Measurements from ENCODE around the gene SOX11. TPM values are rescaled to one million over a fixed set of nuclear protein-coding genes. Genes with fewer than 3 reads are reported as not detected.
"Not testable (repeated sequence)": the region's sequence is repeated elsewhere in the genome, so short reads cannot be mapped to it uniquely, and the experiment has no call there.

SOX11 gene
- total RNA-seq (2014; rRNA removed; shearing (Covaris generic)): not detected in 2 replicates
- polyA plus RNA-seq (2015; cell fraction: cytosol; rRNA removed): not detected in 2 replicates
- not detected in 2 replicates for polyA plus RNA-seq (2015; cell fraction: nucleus; rRNA removed)

- no peak for DNase-seq (ENCODE audit: low read depth)
Observed at GRCh38 chr2:5691985-5692529, at the start of gene SOX11. SOX11 (plus strand) TSS chr2:5692384; CDS start chr2:5692722, 338 bp downstream.

GRCh38 chr2:5652734-5653133 lies 39.5 kb upstream of the SOX11 start:
- DNase-seq (ENCODE audit: low read depth): not testable (repeated sequence)

- DNase-seq (ENCODE audit: low read depth): not testable (repeated sequence)
Observed at GRCh38 chr2:5653756-5654155, 38.4 kb upstream of the SOX11 start.

DNA sequence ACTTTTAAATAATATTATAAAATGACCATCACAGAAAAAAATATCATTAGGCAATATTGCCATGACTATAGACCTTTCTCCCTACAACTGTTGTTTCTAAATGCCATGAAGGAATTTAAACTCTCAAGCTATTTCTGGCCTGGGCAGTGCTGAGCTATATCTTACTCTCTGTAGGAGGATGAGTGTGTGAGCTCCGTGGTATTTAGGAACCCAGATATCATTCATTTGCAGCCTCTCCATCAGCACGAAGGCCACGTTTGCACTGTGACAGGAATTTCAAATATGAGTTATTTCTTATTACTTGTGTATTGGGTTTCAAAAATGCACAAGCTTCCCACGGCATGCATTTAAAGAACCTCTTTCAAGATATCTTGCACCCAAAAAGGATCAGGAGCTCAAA lies 35.0 kb upstream of the SOX11 start:
- no peak for DNase-seq (ENCODE audit: low read depth)

DNA sequence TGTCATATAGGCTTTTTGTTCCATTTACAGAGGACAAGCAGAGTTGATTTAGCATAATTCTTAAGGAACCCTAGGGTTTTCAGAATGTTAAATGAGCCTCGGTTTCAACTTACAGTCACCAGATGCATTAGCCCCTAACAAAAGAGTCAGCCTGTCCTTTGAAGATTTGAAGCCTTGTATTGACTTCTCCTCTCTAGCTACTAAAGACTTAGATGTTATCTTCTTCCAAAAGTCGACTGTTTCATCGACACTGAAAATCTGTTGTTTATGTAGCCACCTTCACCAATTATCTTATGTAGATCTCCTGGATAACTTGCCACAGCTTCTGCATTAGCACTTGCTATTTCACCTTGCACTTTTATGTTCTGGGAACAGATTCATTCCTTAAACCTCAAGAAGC lies 31.6 kb upstream of the SOX11 start:
- DNase-seq (ENCODE audit: low read depth): no peak

DNA sequence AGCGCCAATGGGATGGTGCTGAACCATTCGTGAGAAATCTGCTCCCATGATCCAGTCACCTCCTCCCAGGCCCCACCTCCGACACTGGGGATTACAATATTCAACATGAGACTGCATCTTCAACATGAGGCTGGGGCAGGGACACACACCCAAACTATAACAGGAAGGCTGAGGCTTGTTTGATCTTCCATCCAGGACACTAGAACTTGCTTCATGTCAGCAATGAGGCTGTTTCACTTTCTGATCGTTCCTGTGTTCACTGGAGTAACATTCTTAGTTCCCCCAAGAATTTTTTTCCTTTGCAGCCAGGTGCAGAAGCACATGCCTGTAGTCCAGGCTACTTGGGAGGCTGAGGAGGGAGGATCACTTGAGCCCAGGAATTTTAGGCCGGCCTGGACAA lies 30.8 kb upstream of the SOX11 start:
- DNase-seq (ENCODE audit: low read depth): no peak

GRCh38 chr2:5664278-5664681 lies 27.9 kb upstream of the SOX11 start:
- no peak for DNase-seq (ENCODE audit: low read depth)

- DNase-seq (ENCODE audit: low read depth): no peak
Observed at GRCh38 chr2:5665066-5665465, 27.1 kb upstream of the SOX11 start.

DNA sequence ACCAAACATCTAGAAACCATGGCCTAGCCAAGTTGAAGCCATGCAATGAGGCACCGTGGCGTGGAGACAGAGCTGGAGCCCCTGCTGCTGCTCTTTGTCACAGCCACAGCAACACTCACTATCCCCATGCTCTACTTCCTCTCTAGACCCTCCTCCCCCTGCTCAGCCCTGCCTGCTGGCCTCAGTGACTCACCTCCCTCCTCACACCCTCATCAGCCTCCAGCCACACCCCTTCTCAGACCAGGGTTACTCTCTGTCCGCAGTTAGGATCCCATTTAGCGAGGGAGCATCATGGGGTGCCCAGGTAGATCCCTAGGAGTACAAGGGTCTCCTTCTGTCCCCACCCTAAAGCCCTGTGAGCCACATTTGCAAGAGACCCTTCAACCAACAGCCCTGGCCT lies 25.4 kb upstream of the SOX11 start:
- peak; percentile 70 for DNase-seq (ENCODE audit: low read depth)

- not testable (repeated sequence) for DNase-seq (ENCODE audit: low read depth)
Observed at GRCh38 chr2:5667655-5668054, 24.5 kb upstream of the SOX11 start.

DNA sequence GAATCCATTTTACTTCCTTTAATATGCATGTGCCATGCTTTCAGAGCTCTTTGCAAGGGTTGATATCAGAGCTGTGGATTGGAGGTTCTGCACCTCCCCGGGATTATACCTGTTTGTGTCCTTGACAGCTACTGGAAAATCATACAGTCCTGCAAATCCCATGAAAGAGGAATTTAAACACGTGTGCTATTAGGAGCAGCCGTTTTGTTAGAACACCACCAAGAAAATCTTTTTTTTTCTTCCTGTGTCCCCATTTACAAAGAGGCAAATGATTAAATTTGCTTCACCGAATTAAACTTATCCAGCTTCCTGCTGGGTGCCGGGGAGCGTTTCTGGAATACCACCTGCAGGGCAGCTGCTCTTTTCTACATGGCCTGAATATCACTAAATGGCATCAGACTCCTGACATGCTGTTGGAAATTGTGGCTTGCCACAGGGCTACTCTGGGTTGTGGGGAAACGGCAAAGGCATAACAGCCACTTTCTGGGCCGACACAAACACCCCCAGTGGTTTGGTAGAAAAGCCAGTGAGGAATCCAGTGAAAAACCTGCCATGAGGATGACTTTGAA lies 23.4 kb upstream of the SOX11 start:
- no peak for DNase-seq (ENCODE audit: low read depth)

DNA sequence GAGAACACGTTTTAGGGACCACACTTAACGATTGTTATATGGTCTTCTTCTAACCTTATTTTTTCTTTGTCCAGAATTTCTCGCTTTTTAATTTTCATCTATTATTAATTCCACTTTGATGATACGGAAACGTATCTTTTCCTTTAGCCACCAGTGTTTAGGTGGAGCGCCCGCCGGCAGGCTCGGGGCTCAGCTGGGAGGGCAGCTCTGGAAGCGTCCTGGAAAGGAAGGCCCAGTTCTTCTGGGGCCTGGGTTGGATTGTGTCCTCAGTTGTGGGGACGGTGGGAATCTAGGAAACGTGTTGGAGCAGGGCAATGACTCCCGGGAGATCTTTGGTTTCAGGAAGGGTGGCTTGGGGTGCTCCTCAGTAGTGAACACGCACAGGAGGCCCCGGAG lies 19.4 kb upstream of the SOX11 start:
- DNase-seq (ENCODE audit: low read depth): no peak

DNA sequence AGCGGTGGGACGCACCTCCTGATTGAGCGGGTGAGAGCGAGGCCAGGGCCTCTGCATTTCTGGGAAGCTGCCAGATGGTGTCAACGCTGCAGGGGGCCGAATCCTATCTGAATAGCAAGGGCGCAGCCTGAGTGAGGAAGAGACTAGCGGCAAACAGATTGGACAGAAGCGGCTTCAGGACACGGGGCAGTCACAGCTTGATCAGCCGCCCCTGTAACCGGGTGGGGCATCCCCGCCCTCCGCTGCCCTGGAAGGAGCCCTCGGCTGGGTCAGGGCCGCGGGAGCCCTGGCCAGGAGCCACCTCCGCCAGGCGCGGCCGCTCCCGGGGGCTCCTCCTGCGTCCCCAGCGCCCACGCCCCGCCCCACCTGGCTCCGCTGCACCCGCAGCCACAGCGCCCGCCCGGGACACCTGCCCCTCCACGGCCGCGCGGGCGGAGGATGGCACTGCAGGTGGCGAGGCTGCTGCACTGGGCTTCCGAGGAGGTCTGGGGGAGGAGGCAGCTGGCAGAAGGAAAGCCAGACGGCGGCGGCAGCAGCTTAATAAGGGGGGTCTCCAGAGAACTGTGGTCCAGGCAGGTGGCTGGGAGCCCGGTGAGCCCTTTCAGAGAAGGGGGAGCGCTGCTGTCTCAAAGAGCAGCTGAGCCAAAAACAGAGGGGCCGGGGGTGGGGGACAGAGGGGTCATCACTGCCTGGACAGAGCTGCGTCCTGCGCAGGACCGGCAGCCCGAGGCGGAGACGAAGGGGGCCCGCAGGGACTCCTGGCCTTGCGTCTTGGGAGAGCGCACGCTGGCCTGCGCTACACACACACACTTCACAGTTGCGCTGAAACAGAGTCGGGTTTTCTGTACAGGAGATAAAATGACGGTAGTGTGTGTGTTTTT lies 18.8 kb upstream of the SOX11 start:
- DNase-seq (ENCODE audit: low read depth): no peak

- peak; percentile 13 for DNase-seq (ENCODE audit: low read depth)
Observed at GRCh38 chr2:5674026-5674340, 18.2 kb upstream of the SOX11 start.

GRCh38 chr2:5677133-5677532 lies 15.1 kb upstream of the SOX11 start:
- no peak for DNase-seq (ENCODE audit: low read depth)

- DNase-seq (ENCODE audit: low read depth): no peak
Observed at GRCh38 chr2:5683471-5683870, 8.7 kb upstream of the SOX11 start.

DNA sequence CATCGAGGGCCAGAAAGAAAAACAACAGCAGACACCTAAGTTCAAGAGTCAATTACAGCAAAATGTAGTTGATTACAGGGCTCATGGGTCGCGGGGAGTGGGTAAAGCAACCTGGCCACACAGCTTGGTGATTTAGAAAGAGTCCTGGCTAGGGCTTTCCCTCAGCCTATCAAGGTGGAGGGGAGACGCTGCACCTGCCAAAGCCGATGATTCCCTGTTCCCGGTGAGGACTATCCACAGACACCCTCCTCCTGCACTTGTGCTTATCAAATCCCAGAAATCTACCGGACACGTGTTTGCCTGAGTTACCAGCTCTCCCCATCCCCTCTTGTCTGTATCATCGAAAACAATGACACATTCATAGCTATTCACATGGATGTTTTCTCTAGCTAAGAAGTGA lies 7.0 kb upstream of the SOX11 start:
- DNase-seq (ENCODE audit: low read depth): no peak

DNA sequence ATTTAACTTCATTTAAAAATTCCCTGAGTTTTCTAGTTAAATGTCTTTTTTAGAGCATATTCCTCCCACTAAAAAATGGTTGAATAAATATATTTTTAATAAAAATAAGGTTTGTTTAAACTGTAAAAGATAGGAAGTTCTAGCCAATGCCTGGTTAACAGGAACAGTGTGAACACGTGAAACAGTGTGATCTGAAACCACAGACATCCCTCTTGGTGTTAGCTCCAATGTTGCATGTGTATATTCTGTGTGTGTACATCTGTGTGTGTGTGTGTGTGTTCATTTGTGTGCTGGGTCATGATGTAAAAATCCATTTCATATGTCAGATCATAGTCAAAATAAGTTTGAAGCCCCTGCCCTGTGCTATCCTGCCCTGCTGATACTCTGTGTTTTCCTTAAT lies 6.1 kb upstream of the SOX11 start:
- DNase-seq (ENCODE audit: low read depth): no peak

- no peak for DNase-seq (ENCODE audit: low read depth)
Observed at GRCh38 chr2:5686536-5686935, 5.6 kb upstream of the SOX11 start.

DNA sequence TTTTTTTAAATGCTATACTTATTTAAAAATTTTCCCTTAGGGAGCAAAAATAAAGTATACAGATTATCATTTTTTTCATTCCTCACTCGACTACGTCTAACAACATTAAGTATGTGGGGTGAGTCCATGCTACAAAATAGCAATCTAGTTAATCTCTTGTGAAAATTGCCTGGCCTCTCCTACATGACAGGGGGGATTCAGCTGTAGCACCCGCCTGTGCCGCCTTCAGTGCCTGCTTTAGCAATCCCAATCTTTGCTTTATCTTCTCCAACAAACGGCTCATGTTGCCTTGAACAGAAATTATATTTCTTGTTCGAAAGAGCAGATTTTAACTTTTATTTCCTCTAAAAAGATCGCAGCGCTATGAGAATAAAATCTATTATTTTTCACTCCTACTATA lies 2.4 kb upstream of the SOX11 start:
- no peak for DNase-seq (ENCODE audit: low read depth)

- no peak for DNase-seq (ENCODE audit: low read depth)
Observed at GRCh38 chr2:5690286-5690685, 1.9 kb upstream of the SOX11 start.

DNA sequence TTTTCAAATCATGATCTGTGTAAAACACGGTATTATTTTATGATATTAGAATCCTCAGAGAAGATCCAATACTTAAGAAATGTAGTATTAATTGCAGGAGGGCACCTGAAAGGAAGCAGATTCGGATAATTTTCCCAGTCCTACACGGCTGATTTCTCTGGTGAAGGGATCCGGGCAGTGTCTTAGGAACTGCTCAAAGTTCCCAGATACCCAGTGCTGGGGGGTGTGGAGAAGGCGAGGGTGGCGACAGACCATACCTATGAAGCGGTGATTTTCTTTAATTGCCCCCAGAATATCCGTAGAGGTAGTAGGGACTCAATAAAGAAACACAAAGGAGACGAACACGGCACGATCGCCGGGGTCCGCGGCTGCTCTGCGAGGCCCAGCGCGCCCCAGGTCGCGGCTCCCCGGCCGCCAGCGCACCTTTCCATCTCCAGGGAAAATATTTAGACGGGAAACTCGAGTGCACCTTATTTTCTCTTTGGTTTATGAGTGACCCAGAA lies 1.4 kb upstream of the SOX11 start:
- no peak for DNase-seq (ENCODE audit: low read depth)
